Ishikawa (cell line): Measurements from ENCODE around the gene EMX1.

Source experiments
- CEBPB ChIP-seq: IDR thresholded peaks from 2 replicates; pipeline ENCODE4 v1.6.1; 2012
- CREB1 ChIP-seq: IDR thresholded peaks from 2 replicates; pipeline ENCODE4 v1.6.1; 2012; ENCODE audit warnings: low read depth
- EGR1 ChIP-seq: IDR thresholded peaks from 2 replicates; pipeline ENCODE4 v1.6.1; 2012
- EP300 ChIP-seq: IDR thresholded peaks from 2 replicates; pipeline ENCODE4 v1.6.1; 2012; ENCODE audit warnings: borderline replicate concordance
- FOXM1 ChIP-seq: IDR thresholded peaks from 2 replicates; pipeline ENCODE4 v1.6.1; 2012; ENCODE audit warnings: low read depth, borderline replicate concordance
- MAX ChIP-seq: IDR thresholded peaks from 2 replicates; pipeline ENCODE4 v1.6.1; 2012
- NFIC ChIP-seq: IDR thresholded peaks from 2 replicates; pipeline ENCODE4 v1.6.1; 2012
- RAD21 ChIP-seq: IDR thresholded peaks from 2 replicates; pipeline ENCODE4 v1.6.1; 2012; ENCODE audit warnings: low read depth
- TAF1 ChIP-seq: IDR thresholded peaks from 2 replicates; pipeline ENCODE4 v1.6.1; 2012; ENCODE audit warnings: low read depth, mild to moderate bottlenecking
- TCF12 ChIP-seq: IDR thresholded peaks from 2 replicates; pipeline ENCODE4 v1.6.1; 2012; ENCODE audit warnings: low read depth
- TEAD4 ChIP-seq: IDR thresholded peaks from 2 replicates; pipeline ENCODE4 v1.6.1; 2012
- YY1 ChIP-seq: IDR thresholded peaks from 2 replicates; pipeline ENCODE4 v1.6.1; 2012; ENCODE audit warnings: low read depth
- ZBTB7A ChIP-seq: IDR thresholded peaks from 2 replicates; pipeline ENCODE4 v1.6.1; 2012; ENCODE audit warnings: low read depth
- TF ChIP-seq, protein P1 (sequence below): IDR thresholded peaks from 2 replicates; pipeline ENCODE4 v1.6.1; 2012
- TF ChIP-seq, protein P2 (sequence below): IDR thresholded peaks from 2 replicates; pipeline ENCODE4 v1.6.1; 2012; ENCODE audit warnings: low read depth, mild to moderate bottlenecking

Gene EMX1

GRCh38 chr2:72971036-72971435 lies 53.7 kb downstream of the EMX1 start:
- TF ChIP-seq TAF1 (no peak), TEAD4 (no peak), YY1 (no peak), FOXM1 (no peak), RAD21 (no peak), CREB1 (no peak), MAX (no peak), CEBPB (no peak), EP300 (no peak), EGR1 (no peak)
- TF ChIP-seq, protein P1, sequence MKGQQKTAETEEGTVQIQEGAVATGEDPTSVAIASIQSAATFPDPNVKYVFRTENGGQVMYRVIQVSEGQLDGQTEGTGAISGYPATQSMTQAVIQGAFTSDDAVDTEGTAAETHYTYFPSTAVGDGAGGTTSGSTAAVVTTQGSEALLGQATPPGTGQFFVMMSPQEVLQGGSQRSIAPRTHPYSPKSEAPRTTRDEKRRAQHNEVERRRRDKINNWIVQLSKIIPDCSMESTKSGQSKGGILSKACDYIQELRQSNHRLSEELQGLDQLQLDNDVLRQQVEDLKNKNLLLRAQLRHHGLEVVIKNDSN: no peak

GRCh38 chr2:72972352-72973136 lies 55.2 kb downstream of the EMX1 start:
- TF ChIP-seq EP300 (no peak), ZBTB7A (no peak), CREB1 (no peak), TAF1 (no peak), NFIC (no peak), TCF12 (no peak), TEAD4 (no peak), FOXM1 (no peak), CEBPB (no peak), YY1 (no peak), MAX (no peak), EGR1 (no peak)
- TF ChIP-seq, protein P2, sequence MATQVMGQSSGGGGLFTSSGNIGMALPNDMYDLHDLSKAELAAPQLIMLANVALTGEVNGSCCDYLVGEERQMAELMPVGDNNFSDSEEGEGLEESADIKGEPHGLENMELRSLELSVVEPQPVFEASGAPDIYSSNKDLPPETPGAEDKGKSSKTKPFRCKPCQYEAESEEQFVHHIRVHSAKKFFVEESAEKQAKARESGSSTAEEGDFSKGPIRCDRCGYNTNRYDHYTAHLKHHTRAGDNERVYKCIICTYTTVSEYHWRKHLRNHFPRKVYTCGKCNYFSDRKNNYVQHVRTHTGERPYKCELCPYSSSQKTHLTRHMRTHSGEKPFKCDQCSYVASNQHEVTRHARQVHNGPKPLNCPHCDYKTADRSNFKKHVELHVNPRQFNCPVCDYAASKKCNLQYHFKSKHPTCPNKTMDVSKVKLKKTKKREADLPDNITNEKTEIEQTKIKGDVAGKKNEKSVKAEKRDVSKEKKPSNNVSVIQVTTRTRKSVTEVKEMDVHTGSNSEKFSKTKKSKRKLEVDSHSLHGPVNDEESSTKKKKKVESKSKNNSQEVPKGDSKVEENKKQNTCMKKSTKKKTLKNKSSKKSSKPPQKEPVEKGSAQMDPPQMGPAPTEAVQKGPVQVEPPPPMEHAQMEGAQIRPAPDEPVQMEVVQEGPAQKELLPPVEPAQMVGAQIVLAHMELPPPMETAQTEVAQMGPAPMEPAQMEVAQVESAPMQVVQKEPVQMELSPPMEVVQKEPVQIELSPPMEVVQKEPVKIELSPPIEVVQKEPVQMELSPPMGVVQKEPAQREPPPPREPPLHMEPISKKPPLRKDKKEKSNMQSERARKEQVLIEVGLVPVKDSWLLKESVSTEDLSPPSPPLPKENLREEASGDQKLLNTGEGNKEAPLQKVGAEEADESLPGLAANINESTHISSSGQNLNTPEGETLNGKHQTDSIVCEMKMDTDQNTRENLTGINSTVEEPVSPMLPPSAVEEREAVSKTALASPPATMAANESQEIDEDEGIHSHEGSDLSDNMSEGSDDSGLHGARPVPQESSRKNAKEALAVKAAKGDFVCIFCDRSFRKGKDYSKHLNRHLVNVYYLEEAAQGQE: no peak
- TF ChIP-seq, protein P1: no peak

- TF ChIP-seq RAD21 (no peak), TAF1 (no peak), CEBPB (no peak), NFIC (no peak), EP300 (no peak), ZBTB7A (no peak), EGR1 (no peak), FOXM1 (no peak), TEAD4 (no peak), TCF12 (no peak), CREB1 (no peak), MAX (no peak), YY1 (no peak)
- TF ChIP-seq, protein P1: no peak
- TF ChIP-seq, protein P2: no peak
Measured at GRCh38 chr2:72973137-72973535, 55.8 kb downstream of the EMX1 start.

DNA sequence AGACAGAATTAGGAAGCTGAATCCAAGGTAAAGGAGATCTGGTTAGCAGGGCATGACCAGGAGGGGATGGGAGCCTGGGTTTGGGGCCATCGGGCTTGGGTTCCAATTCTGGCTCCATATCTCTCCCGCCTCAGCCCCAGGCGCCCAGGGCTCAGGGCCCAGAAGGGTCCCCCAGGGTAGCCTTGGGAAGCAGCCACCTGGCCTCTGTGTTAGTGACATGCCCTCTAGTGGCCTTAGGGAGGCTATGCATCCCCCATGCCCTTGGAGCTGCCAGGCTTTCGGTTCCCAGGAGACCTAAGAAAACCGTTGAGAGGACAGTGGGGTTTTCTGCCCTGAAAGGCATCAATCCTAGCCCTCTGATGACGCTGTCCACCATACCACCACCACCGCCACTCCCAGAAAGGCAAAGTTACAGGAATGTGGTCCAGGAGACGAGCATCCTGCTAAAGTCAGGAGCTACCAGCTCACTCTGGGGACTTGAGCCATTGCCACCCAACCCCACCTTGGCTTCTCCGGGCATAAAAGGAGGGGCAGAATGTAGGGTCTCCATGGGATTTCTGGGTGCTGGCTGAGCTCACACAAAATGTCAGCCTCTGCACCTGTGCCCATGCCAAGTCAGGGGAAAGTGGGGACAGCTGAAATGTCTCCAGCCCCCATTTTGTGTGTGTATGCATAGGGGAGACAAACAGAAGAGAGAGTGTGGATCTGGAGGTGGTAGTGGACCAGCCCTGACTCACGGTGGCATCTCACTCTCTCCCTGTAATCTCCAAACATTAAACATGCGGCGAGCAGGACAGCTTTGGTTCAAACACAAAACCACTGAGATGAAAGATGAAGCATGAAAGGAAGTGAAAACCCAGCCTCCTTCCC lies 56.5 kb downstream of the EMX1 start:
- TF ChIP-seq RAD21 (peak; percentile 63), EGR1 (no peak), MAX (no peak), NFIC (no peak)
